Right kidney (tissue), 1 donor: ENCODE results near the gene FAM89B.
A peak's percentile ranks its signal among the peaks of the same experiment; 100 is the strongest.

Source experiments
- DNase-seq: peaks from one replicate; pipeline ENCODE4 v3.0.0-alpha.2; 2016

Gene FAM89B

DNA sequence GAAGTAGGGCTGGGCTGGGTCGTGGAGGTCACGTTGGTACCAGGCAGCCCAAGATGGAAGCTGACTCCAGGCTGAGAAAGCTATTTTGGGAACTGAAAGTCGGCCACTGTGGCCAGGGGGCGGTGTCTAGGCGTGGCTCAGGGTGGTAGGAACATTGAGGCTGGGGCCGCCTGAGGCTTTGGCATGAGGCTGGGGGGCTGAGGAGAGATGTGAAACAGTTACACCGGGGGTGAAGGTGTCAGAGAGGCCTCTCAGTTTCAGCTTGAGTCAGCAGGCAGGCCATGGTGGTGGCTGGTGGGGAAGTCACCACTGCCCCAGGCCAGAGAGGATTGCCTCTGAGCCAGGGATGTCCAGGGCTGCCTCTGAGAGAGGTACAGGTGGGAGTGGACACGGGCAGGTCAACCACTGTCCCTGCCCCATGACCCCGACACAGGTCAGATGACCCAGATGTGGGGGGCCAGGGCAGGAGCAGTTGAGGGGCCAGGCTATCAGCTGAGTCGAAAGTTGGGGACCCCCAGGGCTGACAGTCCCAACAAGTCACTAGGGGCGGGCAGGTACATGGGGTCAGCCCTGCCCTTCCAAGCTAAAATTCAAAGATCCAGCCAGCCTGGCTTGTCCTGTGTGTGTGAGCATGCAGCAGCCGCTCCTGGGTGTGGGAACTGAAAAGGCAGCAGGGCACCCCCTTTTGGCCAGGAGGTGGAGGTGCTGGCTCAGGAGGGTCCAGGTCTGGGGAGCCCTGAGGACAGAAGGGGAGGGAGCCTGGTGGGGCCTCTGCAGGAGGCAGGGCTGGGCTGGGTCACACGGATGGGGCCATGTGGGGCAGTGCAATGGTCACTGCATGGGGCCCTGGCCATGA, 16.1 kb downstream of the FAM89B start:
- no peak for DNase-seq

GRCh38 chr11:65589444-65590239, 17.3 kb downstream of the FAM89B start:
- no peak for DNase-seq

GRCh38 chr11:65590240-65590738, 18.0 kb downstream of the FAM89B start:
- DNase-seq: no peak

- peak; percentile 80 for DNase-seq
These were observed 19.9 kb downstream of the FAM89B start for GRCh38 chr11:65591939-65592857.

- no peak for DNase-seq
These were observed 20.6 kb downstream of the FAM89B start for GRCh38 chr11:65592858-65593517.

GRCh38 chr11:65593518-65594414, 21.4 kb downstream of the FAM89B start:
- DNase-seq: peak; percentile 76

GRCh38 chr11:65595131-65595530, 22.8 kb downstream of the FAM89B start:
- no peak for DNase-seq

DNA sequence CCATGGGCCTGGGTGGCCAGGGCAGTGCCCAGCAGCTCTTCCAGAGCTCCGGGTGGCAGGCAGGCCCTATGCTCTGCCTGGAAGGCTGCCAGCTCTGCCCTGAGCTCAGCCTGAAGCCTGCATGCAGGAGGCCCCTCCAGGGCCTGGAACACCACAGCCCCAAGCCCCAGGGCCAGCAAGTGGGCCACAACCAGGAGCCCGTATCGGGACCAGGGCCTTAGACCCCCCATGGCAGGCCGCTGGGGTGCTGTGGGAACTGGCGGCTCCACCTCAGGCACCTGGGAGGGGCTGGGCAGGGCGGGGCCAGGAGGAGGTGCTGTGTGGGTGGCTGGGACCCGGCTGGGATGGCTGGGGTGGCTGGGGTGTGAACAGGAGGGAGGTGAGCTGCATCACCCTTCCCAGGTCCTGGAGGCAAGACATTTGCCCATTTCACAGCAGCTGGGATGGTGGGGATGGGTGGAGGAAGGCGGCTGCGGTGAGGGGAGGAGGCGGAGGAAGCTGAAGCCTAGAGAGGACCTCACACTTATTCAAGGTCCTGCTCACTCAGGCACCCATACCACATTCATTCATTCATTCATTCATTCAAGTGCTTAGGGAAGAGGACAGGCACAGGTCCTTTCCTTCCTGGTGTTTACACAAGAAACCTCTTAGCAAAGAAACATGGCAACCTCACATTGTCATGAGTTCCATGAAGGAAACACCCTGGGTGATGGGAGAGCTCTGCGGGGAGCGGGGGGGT, 23.4 kb downstream of the FAM89B start, which contains the start of gene KCNK7:
Gene KCNK7, minus strand, starts transcription at position 258 of the 739 bp plus-strand sequence. Its CDS starts 28 bp downstream, at position 230.
- no peak for DNase-seq

DNA sequence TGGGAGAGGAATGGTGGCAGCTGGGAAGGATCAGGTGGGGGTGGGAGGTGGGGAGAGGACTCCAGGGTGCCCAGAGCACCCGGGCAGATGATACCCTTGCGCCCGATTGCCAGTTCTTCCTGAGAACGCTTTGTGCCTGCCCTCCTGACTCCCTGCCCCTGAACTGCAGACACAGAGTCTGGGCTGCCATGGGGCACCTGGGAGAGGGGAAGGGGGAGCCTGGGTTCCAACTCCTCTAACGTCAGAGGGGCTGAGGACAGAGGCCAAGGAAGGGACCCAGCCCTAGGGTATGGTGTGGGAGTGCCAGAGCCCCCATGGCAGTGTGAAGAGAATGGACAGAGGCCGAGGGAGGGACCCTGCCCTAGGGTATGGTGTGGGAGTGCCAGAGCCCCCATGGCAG, 24.2 kb downstream of the FAM89B start:
- no peak for DNase-seq

DNA sequence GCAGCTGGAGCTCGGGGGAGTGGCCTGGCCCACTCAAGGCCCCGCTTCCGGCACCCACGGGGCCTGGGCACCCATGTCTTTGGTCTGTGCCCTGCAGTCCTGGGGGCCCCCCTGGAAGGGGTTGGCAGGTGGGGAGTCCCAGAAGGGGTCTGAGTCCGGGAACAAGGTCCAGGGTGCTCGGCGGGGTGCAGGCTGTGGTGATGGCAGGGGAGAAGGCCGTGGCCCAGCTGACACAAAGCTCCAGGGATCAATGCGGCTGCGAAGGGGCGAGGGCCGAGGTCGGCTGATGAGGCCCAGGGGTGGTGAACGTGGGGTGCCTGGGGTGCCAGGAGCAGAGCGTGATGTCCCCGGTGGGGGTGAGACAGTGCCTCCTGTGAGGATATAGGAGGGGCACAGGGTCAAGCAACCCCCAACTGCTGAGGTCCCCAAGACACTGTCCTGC, 25.9 kb downstream of the FAM89B start:
- no peak for DNase-seq

DNA sequence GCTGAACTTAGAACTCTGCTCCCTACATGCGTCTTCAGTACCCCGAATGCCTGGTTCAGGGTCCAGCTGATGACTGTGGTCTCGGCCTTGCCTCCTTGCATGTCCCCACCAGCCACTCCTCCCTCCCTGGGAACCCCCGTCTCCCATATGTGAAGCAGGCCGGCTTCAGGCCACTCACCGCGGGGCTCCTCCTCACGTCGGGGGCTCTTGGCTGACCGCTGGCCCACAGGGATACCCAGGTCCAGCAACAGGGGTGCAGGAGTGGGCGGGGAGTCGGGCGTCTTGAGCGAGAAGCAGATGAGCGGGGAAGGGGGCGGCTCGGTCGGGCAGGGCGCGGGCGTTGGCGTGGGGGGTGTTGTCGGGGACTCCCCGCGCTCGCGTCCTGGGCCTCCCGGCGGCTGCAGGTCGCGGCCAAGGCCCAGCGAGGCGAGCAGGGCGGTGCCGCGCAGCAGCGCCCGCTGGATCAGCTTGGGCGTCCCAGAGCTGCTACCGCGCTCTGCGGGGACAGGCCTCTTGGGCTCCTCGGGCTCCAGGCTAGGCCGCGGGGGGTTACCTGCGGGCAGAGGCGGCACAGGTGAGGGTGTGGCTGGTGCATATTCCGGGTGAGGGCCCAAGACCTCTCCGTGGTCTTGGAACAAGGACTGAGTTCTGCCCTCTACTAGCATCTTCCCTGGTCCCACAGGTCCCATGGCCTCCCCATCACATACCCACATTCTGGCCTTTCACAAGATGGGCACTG, 27.0 kb downstream of the FAM89B start:
- DNase-seq: no peak

- DNase-seq: no peak
These were observed 27.6 kb downstream of the FAM89B start for GRCh38 chr11:65599955-65600246.

DNA sequence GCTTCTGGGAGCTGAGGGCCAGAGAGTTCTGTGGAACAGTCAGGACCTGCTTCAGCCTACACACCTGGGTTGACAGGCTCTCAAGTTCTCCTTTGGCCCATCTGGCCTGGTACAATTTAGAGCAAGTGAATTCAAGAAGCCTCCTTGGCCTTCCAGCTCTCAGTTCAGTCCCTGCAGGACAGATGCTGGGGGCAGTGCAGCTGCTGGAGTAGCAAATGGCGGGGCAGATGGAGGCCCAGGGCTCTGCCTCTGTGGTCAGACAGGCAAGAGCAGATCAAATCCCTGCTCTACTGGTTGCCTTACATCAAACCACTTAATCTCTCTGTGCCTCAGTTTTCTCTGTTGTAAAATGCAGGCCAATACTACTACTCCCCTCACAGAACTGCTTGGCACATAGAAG, 31.9 kb downstream of the FAM89B start:
- DNase-seq: no peak

GRCh38 chr11:65606876-65607613, 34.7 kb downstream of the FAM89B start:
- DNase-seq: peak; percentile 85

GRCh38 chr11:65607614-65608426, 35.5 kb downstream of the FAM89B start:
- no peak for DNase-seq

DNA sequence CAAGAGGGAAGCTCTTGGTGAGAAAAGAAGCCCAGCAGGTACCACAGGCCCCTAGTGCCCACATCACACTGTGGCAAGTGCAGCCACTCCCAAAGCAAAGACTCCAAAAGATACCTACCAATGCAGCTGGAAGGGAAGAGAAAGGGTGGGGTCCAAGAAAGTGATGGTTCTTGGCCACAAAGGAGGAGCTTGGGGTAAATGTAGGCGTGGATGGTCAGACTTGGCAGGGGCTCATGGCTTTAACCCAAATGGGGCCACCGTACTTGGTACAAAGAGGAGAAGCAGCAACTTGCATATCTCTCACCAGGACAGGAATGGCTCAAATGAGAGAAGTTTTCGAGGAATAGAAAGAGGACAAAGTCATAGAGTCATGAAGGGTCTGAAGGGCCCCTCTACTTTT, 36.9 kb downstream of the FAM89B start:
- DNase-seq: no peak

- DNase-seq: no peak
These were observed 37.3 kb downstream of the FAM89B start for GRCh38 chr11:65609665-65610064.
